Measurements from ENCODE around the gene CABP2. TPM values are rescaled to one million over a fixed set of nuclear protein-coding genes. Genes with fewer than 3 reads are reported as not detected.

The CABP2 gene
- total RNA-seq, 1 donor from 2014 or later, result not detected

DNA sequence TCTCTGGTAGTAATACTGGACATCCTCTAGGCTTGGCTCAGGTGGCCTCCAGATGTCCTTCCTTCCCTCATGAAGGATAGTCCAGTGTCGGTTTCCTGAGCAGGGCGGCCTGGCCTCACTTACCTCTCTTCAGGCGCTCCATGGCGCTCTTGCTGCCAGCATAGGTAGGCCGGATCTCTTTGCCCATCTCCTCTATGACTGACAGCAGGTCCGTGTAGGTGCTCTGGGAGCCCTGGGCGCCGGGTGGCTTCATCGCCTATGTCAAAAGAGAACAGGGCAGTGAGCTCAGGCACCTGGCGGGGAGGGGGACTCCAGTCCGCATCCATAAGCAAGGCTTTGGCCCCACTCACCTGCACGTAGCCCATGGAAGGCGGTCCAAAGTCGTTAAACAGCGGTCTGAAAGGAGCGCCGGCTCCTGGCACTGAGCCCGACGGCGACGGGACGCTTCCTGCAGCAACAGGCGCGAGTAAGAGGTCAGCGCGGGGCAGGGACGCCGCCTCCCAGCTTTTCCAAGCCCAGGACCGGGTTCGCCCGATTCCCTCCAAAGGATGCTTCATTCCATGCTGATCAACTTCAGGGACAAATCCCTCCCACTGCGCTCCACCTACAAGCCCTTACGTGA, 15.9 kb downstream of the CABP2 start:
- TF ChIP-seq, protein P1, sequence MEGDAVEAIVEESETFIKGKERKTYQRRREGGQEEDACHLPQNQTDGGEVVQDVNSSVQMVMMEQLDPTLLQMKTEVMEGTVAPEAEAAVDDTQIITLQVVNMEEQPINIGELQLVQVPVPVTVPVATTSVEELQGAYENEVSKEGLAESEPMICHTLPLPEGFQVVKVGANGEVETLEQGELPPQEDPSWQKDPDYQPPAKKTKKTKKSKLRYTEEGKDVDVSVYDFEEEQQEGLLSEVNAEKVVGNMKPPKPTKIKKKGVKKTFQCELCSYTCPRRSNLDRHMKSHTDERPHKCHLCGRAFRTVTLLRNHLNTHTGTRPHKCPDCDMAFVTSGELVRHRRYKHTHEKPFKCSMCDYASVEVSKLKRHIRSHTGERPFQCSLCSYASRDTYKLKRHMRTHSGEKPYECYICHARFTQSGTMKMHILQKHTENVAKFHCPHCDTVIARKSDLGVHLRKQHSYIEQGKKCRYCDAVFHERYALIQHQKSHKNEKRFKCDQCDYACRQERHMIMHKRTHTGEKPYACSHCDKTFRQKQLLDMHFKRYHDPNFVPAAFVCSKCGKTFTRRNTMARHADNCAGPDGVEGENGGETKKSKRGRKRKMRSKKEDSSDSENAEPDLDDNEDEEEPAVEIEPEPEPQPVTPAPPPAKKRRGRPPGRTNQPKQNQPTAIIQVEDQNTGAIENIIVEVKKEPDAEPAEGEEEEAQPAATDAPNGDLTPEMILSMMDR (IDR thresholded peaks at IDR 0.05; ENCODE audit: borderline replicate concordance), result no peak
- intact Hi-C loops (cut with micrococcal nuclease), result loop anchor here (10.0 kb wide), 1 partner anchor 113 kb away; the partner anchor contains the start of gene RAD9A
- peak overlapping the region; percentile 97 for H3K4me3 ChIP-seq
- no peaks in the 10 kb centered on the region for H3K9me3 ChIP-seq (replicated peaks)
- H3K27ac ChIP-seq (replicated peaks), result peak overlapping the region; percentile 100
- H3K4me1 ChIP-seq, result peaks cover 58% of the 10 kb centered on the region
- H3K27me3 ChIP-seq (ENCODE audit: low read depth), result peaks cover 5% of the 10 kb centered on the region
- no peak for DNase-seq
- peaks cover 12% of the 10 kb centered on the region for H3K36me3 ChIP-seq

GRCh38 chr11:67506426-67507051, 16.7 kb downstream of the CABP2 start:
- intact Hi-C loops (cut with micrococcal nuclease), result loop anchor here (10.0 kb wide), 1 partner anchor 112 kb away; the partner anchor contains the start of gene RAD9A
- Histone ChIP-seq H3K27me3 (ENCODE audit: low read depth) (no peaks in the 10 kb centered on the region), H3K4me1 (peaks cover 58% of the 10 kb centered on the region), H3K9me3 (replicated peaks) (no peaks in the 10 kb centered on the region), H3K27ac (replicated peaks) (peak overlapping the region; percentile 100), H3K36me3 (peaks cover 20% of the 10 kb centered on the region), H3K4me3 (peak overlapping the region; percentile 97)
- no peak for DNase-seq
- TF ChIP-seq, protein P1 (IDR thresholded peaks at IDR 0.05; ENCODE audit: borderline replicate concordance), result peak; percentile 33

- intact Hi-C loops (cut with micrococcal nuclease), result loop anchor here (10.0 kb wide), 1 partner anchor 111 kb away; the partner anchor contains the start of gene RAD9A
- TF ChIP-seq, protein P1 (IDR thresholded peaks at IDR 0.05; ENCODE audit: borderline replicate concordance), result peak; percentile 98
- Histone ChIP-seq H3K27me3 (ENCODE audit: low read depth) (no peaks in the 10 kb centered on the region), H3K4me1 (peaks cover 62% of the 10 kb centered on the region), H3K9me3 (replicated peaks) (no peaks in the 10 kb centered on the region), H3K4me3 (peak overlapping the region; percentile 97), H3K36me3 (peaks cover 22% of the 10 kb centered on the region), H3K27ac (replicated peaks) (peak overlapping the region; percentile 100)
- DNase-seq, result peak; percentile 87
Observed at GRCh38 chr11:67505605-67506396, 17.4 kb downstream of the CABP2 start.

DNA sequence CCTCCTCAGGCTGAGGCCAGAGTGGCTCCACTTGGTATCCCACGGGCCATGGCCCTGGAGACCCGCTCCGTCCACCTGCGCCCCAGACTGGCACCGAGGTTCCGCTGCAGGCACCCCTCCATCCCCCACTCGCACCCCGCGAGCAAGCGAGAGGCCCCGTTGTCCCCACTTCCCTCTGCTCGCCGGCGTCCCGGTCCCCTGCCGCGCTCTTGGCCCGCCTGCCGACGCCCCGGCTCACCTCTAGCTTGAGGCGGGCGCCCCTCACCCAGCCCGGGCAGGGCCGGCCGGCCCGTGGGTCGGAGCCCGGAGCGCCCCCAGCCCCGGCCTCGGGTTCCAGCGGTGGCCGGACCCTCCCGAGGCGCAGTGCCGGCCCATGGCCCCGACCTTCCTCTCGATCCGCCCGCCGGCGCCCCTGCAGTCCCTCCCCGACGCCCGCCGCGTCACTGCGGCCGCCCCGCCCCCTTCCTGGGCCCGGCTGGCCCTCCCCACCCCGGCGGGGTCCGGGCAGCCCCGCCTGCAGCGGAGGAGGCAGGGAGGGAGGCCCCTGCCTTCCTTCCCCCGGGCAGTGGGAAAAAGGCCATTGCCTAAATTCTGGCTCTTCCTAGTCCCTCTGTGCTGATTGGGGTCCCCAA, 18.2 kb downstream of the CABP2 start, which contains the start of gene PITPNM1:
TSS of gene PITPNM1 (minus strand) at position 414 of the 632 bp plus-strand sequence. CDS start 1,183 bp downstream, outside the sequence.
- H3K27ac ChIP-seq (replicated peaks), result peak within 1 kb of the TSS; percentile 100
- H3K27me3 ChIP-seq (ENCODE audit: low read depth), result no peaks in the 10 kb centered on the region
- peak within 1 kb of the TSS; percentile 97 for H3K4me3 ChIP-seq
- peak; percentile 86 for DNase-seq
- TF ChIP-seq, protein P1 (IDR thresholded peaks at IDR 0.05; ENCODE audit: borderline replicate concordance), result no peak
- no peaks in the 10 kb centered on the region for H3K9me3 ChIP-seq (replicated peaks)
- intact Hi-C loops (cut with micrococcal nuclease), result loop anchor here (10.0 kb wide), 1 partner anchor 110 kb away; the partner anchor contains the start of gene RAD9A
- H3K36me3 ChIP-seq, result peaks cover 24% of the 10 kb centered on the region
- peaks cover 68% of the 10 kb centered on the region for H3K4me1 ChIP-seq
